Renal pelvis (tissue), 4 donors: ENCODE data around the gene TEKTIP1. TPM values are rescaled to one million over a fixed set of nuclear protein-coding genes. Genes with fewer than 3 reads are reported as not detected.
"Not testable (repeated sequence)": the region's sequence is repeated elsewhere in the genome, so short reads cannot be mapped to it uniquely, and the experiment has no call there.

Source experiments
- DNase-seq: peaks from one replicate; pipeline ENCODE4 v3.0.0-alpha.2; 2013
- polyA plus RNA-seq, 3 donors: library from polyadenylated mRNA; unstranded; fragments of 120-200 nt; gene quantifications; one replicate each; pipeline ENCODE4 v1.2.1, GENCODE V29; 2013; ENCODE audit not compliant: insufficient read length in 3 of 3

TEKTIP1 gene
- polyA plus RNA-seq, 3 donors, result 6.8 to 11.1 (median 10.3) TPM

GRCh38 chr19:3581792-3582191 is 42.8 kb downstream of the TEKTIP1 start:
- DNase-seq, result not testable (repeated sequence)

DNA sequence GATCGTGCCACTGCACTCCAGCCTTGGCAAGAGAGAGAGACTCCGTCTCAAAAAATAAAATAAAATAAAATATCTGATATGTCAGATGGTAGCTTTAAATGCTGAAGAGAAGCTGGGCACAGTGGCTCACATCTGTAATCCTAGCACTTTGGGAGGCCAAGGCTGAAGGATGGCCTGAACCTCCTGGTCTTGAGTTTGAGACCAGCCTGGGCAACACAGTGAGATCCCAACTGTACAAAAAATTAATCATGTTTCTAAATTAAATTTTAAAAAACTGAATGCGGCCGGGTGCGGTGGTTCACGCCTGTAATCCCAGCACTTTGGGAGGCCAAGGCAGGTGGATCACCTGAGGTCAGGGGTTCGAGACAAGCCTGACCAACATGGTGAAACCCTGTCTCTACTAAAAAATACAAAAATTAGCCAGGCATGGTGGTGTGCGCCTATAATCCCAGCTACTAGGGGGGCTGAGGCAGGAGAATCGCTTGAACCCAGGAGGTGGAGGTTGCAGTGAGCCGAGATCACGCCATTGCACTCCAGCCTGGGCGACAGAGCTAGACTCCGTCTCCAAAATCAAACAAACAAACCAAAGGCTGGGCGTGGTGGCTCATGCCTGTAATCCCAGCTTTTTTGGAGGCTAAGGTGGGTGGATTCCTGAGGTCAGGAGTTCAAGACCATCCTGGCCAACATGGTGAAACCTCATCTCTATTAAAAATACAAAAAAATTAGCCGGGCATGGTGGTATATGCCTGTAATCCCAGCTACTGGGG is 45.2 kb downstream of the TEKTIP1 start:
- DNase-seq, result not testable (repeated sequence)

DNA sequence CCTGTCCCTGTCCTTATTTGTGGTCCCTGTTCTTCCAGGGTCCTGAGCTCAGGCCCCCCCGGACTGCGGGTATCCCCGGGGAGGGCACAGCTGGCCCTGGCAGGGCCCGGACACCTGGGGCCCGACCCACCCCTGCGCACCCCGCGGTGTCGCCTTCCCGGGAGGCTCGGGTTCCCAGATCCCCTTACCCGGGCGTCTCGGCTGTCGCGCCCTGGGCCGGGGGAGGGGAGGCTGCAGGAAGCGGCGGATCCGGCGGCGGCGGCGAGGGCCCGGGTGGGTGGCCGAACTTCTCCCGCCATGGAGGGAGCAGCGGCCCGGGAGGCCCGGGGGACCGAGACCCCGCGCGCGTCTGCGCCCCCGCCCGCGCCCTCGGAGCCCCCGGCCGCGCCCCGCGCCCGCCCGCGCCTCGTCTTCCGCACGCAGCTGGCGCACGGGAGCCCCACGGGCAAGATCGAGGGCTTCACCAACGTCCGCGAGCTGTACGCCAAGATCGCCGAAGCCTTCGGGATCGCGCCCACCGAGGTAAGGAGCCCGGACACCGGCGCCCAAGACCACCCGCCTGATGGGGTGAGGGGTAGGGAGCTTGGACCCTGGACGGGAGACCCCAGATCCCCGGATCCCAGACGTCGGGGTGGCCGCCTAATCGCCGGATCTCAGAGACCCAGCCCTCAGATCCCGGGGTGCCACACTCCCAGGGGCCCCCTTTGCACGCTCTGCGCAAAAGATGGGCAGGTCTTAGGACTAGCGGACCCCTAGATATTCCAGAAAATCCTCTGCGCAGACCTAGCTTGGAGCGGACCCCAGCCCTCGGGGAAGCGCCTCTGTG is 46.5 kb downstream of the TEKTIP1 start, which contains the start of gene GIPC3:
Gene GIPC3, plus strand, starts transcription at position 178 of the 826 bp plus-strand sequence. Its CDS starts 120 bp downstream, at position 298.
- no peak for DNase-seq

DNA sequence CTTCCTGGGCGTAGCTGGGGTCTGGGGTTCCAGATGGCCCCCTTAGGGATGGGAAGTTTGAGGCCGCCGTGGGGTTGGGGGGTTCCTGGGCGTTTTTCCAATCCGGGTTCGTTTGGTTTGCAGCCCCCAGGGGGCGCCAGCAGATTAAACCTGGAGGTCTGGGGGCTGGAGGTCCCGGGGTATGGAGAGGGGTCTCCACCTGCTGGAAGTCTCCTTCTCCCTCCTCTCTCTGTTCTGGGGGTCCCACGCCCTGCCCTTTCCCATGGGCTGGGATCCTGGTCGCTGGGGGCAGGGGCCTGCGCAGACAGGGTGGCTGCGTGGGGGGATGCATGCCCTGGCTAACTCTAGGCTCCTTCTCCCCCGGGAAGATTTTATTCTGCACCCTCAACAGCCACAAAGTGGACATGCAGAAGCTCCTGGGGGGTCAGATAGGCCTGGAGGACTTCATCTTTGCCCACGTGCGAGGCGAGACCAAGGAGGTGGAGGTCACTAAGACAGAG is 47.2 kb downstream of the TEKTIP1 start:
- no peak for DNase-seq

- DNase-seq, result no peak
Measured at GRCh38 chr19:3586707-3587346, 47.9 kb downstream of the TEKTIP1 start.

GRCh38 chr19:3589439-3589838 is 50.5 kb downstream of the TEKTIP1 start:
- no peak for DNase-seq

- DNase-seq, result no peak
Measured at GRCh38 chr19:3589949-3590348, 51.0 kb downstream of the TEKTIP1 start.

DNA sequence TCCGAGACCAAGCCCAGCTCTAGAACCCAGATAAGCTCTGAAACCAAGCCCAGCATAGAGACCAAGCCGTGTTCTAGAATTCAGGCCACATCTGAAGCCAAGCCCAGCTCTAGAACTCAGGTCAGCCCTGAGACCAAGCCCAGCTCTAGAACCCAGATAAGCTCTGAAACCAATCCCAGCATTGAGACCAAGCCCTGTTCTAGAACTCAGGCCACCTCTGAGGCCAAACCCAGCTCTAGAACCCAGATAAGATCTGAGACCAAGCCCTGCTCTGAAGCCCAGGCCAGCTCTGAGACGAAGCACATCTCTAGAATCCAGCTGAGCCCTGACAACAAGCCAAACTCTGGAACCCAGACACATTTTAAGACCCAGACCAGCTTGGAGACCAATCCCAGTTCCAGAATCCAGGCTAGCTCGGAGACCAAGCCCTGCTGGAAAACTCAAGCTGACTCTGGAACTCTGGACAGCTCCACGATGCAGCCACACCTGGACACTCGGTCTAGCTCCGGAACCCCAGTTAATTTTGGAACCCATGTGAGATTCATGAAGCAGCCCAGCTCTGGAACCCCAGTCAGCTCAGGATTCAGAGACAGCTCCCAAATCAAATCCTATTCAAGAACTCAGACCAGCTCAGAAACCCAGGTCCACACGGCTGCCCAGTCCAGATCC is 52.2 kb downstream of the TEKTIP1 start:
- no peak for DNase-seq

GRCh38 chr19:3591876-3592613 is 53.1 kb downstream of the TEKTIP1 start:
- DNase-seq, result no peak

DNA sequence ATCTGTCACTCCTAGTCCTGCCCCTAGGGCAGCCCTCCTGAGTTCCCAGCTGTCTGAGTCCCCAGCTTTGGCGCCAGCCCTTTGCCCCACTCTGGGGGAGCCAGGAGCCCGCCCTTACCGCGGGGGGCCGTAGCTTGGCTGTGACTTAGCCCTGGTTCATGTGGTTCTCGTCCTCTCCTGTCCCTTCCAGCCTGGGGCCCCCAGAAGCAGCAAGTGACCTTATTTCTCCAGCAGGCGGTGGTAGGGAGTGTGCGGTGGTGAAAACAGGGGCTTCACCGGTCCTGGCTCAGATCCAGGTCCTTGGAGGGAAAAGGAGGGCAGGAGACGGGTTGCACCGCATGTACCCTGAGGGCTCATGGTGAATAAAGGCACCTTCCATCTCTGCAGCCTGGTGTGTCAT is 54.2 kb downstream of the TEKTIP1 start:
- DNase-seq, result no peak

Other genes with a start within 250 kb of the TEKTIP1 start
- gene NFIC, start 172.6 kb upstream of the TEKTIP1 start, polyA plus RNA-seq, result 10 to 100 TPM; 25.2 to 26.2 (median 26.2) TPM
- 100 to 1,000 TPM; 514 to 578 (median 532) TPM for gene SMIM24, start 58.6 kb upstream of the TEKTIP1 start, polyA plus RNA-seq
- gene SMIM44, start 55.7 kb upstream of the TEKTIP1 start, polyA plus RNA-seq, result under 1 TPM; 0.47 to 0.84 (median 0.53) TPM
- gene DOHH, start 38.5 kb upstream of the TEKTIP1 start, polyA plus RNA-seq, result 10 to 100 TPM in 2 of 3 donors, 1 to 10 TPM in 1; 9.6 to 13.0 (median 11.5) TPM
- gene FZR1, start 32.9 kb upstream of the TEKTIP1 start, polyA plus RNA-seq, result 10 to 100 TPM; 47.3 to 67.5 (median 56.9) TPM
- gene MFSD12, start 18.4 kb downstream of the TEKTIP1 start, polyA plus RNA-seq, result 10 to 100 TPM; 61.1 to 79.0 (median 76.0) TPM
- gene HMG20B, start 33.8 kb downstream of the TEKTIP1 start, polyA plus RNA-seq, result 10 to 100 TPM; 86.9 to 95.0 (median 93.9) TPM
- gene GIPC3, start 46.3 kb downstream of the TEKTIP1 start, polyA plus RNA-seq, result 1 to 10 TPM; 3.1 to 4.0 (median 3.4) TPM
- gene TBXA2R, start 67.7 kb downstream of the TEKTIP1 start, polyA plus RNA-seq, result 1 to 10 TPM; 3.8 TPM
- 10 to 100 TPM; 27.4 to 30.2 (median 30.0) TPM for gene CACTIN, start 87.6 kb downstream of the TEKTIP1 start, polyA plus RNA-seq
- 10 to 100 TPM; 29.0 to 32.7 (median 31.2) TPM for gene PIP5K1C, start 161.3 kb downstream of the TEKTIP1 start, polyA plus RNA-seq
- 10 to 100 TPM; 12.1 to 14.5 (median 12.7) TPM for gene TJP3, start 169.2 kb downstream of the TEKTIP1 start, polyA plus RNA-seq
- 10 to 100 TPM; 19.9 to 23.9 (median 20.4) TPM for gene APBA3, start 222.5 kb downstream of the TEKTIP1 start, polyA plus RNA-seq
- gene MRPL54, start 223.5 kb downstream of the TEKTIP1 start, polyA plus RNA-seq, result 10 to 100 TPM; 37.8 to 48.6 (median 39.3) TPM
- not detected for gene RAX2, start 233.1 kb downstream of the TEKTIP1 start, polyA plus RNA-seq
- 1 to 10 TPM; 1.6 to 2.4 (median 2.0) TPM for gene MATK, start 247.2 kb downstream of the TEKTIP1 start, polyA plus RNA-seq